ENCODE data around the gene AVEN.

DNA sequence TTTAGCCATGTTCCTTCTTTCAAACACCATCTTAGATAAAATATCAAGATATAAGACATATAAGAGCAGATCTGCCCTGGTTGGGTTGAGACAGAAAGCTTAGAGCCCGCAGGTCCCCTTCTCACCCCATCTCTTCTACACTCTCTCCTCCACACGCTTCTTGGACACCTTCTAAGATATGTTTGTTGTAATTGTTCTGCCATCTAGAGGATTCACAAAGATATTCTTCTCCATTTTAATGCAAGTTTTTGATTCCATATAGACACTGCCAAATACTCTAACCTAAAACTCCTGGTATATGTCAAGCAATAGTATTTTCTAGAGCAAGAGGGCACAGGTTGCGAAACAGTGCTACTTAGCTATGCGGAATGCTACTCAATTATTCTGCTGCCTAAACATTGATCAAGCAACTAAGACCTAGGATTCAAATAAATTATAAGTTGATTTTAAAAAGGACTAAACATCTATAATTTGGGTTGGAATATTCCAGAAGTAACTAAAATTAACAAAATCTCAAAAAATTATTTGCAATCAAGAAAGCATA is 63.9 kb downstream of the AVEN start:
- no peak for TF ChIP-seq ZBTB1 (CRISPR knock-in tag; IDR thresholded peaks at IDR 0.05; ENCODE audit: borderline replicate concordance)
- no peak for TF ChIP-seq ZNF792 (CRISPR knock-in tag; IDR thresholded peaks at IDR 0.05)
- TF ChIP-seq, protein P1, sequence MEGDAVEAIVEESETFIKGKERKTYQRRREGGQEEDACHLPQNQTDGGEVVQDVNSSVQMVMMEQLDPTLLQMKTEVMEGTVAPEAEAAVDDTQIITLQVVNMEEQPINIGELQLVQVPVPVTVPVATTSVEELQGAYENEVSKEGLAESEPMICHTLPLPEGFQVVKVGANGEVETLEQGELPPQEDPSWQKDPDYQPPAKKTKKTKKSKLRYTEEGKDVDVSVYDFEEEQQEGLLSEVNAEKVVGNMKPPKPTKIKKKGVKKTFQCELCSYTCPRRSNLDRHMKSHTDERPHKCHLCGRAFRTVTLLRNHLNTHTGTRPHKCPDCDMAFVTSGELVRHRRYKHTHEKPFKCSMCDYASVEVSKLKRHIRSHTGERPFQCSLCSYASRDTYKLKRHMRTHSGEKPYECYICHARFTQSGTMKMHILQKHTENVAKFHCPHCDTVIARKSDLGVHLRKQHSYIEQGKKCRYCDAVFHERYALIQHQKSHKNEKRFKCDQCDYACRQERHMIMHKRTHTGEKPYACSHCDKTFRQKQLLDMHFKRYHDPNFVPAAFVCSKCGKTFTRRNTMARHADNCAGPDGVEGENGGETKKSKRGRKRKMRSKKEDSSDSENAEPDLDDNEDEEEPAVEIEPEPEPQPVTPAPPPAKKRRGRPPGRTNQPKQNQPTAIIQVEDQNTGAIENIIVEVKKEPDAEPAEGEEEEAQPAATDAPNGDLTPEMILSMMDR (CRISPR knock-in tag; IDR thresholded peaks at IDR 0.05): no peak
- no peak for TF ChIP-seq HOMEZ (CRISPR knock-in tag; IDR thresholded peaks at IDR 0.05; ENCODE audit: low read depth)
- TF ChIP-seq, protein P2, sequence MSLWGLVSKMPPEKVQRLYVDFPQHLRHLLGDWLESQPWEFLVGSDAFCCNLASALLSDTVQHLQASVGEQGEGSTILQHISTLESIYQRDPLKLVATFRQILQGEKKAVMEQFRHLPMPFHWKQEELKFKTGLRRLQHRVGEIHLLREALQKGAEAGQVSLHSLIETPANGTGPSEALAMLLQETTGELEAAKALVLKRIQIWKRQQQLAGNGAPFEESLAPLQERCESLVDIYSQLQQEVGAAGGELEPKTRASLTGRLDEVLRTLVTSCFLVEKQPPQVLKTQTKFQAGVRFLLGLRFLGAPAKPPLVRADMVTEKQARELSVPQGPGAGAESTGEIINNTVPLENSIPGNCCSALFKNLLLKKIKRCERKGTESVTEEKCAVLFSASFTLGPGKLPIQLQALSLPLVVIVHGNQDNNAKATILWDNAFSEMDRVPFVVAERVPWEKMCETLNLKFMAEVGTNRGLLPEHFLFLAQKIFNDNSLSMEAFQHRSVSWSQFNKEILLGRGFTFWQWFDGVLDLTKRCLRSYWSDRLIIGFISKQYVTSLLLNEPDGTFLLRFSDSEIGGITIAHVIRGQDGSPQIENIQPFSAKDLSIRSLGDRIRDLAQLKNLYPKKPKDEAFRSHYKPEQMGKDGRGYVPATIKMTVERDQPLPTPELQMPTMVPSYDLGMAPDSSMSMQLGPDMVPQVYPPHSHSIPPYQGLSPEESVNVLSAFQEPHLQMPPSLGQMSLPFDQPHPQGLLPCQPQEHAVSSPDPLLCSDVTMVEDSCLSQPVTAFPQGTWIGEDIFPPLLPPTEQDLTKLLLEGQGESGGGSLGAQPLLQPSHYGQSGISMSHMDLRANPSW (CRISPR knock-in tag; IDR thresholded peaks at IDR 0.05; ENCODE audit: borderline replicate concordance): no peak
- TF ChIP-seq ZNF12 (CRISPR knock-in tag; IDR thresholded peaks at IDR 0.05): no peak
- no peak for TF ChIP-seq SMC3 (IDR thresholded peaks at IDR 0.05; ENCODE audit: low read length)

All from HepG2 (cell line).